Measurements from ENCODE around the gene CEP85L.

- no peak for TF ChIP-seq SUZ12 (IDR thresholded peaks at IDR 0.05; ENCODE audit: low read depth, low read length)
- TF ChIP-seq ZSCAN25 (CRISPR knock-in tag; IDR thresholded peaks at IDR 0.05), result no peak
- TF ChIP-seq CREM (IDR thresholded peaks at IDR 0.05), result no peak
- no peak for TF ChIP-seq CREM (CRISPR knock-in tag; IDR thresholded peaks at IDR 0.05)
- no peak for TF ChIP-seq SP4 (CRISPR knock-in tag; IDR thresholded peaks at IDR 0.05)
- no peak for TF ChIP-seq CTCF (CRISPR knock-in tag; IDR thresholded peaks at IDR 0.05)
- no peak for TF ChIP-seq ZFX (CRISPR knock-in tag; IDR thresholded peaks at IDR 0.05; ENCODE audit: low read depth)
- TF ChIP-seq HOXA7 (CRISPR knock-in tag; IDR thresholded peaks at IDR 0.05), result no peak
Measured at GRCh38 chr6:118495485-118496280, 155.7 kb downstream of the CEP85L start.

All from HepG2 (cell line).